Putamen (tissue), 1 donor: ENCODE data around the gene ZNF280B.
"Not testable (repeated sequence)": the region's sequence is repeated elsewhere in the genome, so short reads cannot be mapped to it uniquely, and the experiment has no call there.

Source experiments
- DNase-seq: peaks from one replicate; pipeline ENCODE4 v3.0.0-alpha.2; 2016; ENCODE audit warnings: low spot score

Gene ZNF280B

DNA sequence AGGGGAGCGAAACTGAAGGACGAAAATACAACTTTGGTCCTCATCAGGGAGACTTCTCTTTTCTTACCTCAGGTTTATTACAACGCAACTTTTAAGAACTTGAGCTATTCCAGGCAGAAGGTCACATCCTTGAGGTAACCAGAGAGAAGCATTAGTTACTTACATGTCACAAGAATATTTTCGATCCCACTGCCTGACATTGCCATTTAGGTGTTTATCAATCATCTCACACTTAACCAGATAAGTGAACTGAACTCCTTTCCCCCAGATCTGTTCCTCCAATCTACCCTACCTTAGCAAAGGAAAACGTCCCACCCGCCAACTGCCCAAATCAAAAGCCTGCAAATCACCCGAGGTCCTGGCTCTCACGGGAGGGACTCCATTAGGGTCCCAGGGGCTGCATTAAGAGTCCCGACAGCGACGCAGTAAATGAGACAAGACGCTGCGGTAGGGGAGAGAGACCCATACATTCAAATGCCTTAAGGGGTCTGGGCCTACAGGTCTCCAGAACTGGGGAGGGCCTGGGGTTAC lies 734 bp downstream of the ZNF280B start:
- DNase-seq: no peak

- no peak for DNase-seq
These were observed 1.8 kb downstream of the ZNF280B start for GRCh38 chr22:22506736-22507135.

DNA sequence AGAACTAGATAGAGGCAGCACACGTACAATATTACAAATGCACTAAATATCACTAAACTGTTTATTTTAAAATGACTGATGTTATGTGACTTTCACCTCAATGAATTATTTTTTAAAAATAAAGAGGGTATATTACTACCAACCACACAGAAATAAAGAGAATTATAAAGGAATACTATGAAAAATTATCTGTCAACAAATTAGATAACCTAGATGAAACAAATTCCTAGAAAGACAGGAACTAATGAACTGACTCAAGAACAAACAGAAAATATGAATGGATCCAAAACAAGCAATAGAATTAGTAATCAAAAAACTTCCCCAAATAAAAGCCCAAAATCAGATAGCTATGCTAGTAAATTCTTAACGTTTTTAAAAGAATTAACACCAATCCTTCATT lies 10.3 kb downstream of the ZNF280B start:
- DNase-seq: no peak

GRCh38 chr22:22491589-22491988 lies 17.0 kb downstream of the ZNF280B start:
- DNase-seq: not testable (repeated sequence)

DNA sequence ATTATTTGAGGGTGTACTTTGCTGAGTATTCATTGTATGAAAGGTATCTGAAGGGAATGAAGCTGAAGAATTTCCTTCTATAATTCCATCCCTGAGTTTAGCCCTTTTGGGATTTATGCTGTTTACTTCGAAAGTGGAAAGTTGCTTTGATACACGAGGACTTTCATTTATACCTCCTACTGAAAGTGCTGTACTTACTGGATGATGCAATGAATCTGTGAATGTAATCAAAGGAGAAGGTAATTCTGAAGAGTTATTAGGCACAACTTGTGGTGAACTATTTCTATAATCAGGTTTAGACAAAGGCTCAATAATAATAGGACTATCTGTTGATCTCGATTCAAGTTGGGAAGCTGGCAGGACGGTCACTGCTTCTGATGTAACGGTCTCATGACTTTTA lies 19.8 kb downstream of the ZNF280B start:
- no peak for DNase-seq

GRCh38 chr22:22487869-22488597 lies 20.5 kb downstream of the ZNF280B start:
- DNase-seq: no peak

DNA sequence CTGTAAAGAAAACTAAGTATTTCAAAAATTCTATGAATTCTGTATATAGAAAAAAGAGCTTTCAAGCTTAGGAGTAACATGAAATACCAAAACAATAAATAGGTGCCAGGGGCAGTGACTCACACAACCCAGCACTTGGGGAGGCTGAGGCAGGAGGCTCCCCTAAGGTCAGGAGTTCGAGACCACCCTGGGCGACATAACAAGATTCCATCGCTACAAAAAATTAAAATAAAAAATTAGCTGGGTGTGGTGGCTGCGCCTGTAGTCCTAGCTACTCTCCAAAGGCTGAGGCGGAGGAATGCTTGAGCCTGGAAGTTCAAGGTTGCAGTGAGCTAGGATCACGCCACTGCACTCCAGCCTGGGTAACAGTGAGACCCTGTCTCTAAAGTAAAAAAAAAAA lies 21.5 kb downstream of the ZNF280B start:
- DNase-seq: no peak

DNA sequence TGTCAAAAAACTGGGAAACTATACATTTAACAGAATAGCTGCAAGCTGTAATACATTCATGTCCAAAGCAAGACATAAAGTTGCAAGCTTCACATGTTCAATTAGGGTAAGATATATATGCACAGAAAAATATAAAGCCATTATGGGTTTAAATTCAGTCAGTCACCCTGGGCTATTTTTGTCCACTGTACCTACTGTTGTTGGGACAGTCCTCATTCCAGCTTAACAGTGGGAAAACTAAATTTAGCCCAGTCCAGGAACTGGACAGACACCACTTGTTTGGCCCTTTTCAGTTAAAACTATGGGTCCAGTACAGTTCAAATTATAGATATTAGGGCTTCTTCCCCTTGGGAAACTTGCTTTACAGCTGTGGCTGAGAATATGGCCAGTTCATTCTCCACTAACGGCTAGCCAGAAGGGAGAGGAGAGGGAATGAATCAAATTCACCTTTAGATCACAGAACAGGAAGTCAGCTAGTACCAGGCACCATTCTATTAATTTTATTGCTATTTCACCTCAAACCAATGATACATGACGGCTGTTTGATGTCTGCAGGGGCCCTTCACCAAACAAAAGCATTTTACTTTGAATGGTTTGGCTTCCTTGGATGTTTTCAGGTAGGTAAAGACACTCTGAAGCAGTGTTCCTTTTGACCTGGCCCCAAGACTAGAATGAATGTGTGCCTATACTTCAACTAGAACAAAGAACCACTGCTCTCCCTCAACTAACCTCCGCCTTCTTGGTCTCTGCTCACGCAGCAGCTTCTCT lies 22.2 kb downstream of the ZNF280B start:
- DNase-seq: no peak

- no peak for DNase-seq
These were observed 23.0 kb downstream of the ZNF280B start for GRCh38 chr22:22485524-22485923.

DNA sequence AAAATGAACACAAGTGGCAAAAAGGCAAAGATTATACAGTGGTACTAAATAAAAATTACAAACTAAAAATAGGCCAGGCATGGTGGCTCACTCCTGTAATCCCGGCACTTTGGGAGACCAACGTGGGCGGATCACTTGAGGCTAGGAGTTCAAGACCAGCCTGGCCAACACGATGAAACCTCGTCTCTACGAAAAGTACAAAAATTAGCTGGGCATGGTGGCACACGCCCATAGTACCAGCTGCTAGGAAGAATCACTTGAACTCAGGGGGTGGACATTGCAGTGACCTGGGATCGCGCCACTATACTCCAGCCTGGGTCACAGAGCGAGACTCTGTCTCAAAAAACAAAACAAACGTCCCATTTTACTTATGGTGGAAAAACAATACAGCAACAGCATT lies 24.5 kb downstream of the ZNF280B start:
- no peak for DNase-seq

- no peak for DNase-seq
These were observed 27.6 kb downstream of the ZNF280B start for GRCh38 chr22:22480940-22481339.

DNA sequence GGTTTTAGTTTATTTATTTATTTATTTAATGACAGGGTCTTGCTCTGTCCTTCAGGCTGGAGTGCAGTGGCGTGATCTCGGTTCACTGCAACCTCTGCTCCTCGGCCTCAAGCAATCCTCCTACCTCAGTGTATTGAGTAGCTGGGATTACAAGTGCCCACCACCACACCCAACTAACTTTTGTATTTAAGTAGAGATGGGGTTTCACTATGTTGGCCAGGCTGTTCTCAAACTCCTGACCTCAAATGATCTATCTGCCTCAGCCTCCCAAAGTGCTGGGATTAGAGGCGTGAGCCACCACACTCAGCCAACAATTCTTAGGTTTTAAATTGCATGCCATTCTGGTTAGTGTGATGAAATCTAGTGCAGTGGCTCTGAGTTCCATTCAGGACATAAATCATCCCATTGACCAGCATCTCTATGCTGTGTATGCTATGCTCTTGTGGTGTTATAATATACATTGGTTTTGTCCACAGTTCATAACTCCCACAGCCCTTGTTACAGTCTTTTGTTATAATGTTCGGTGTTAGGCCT lies 28.5 kb downstream of the ZNF280B start:
- no peak for DNase-seq

DNA sequence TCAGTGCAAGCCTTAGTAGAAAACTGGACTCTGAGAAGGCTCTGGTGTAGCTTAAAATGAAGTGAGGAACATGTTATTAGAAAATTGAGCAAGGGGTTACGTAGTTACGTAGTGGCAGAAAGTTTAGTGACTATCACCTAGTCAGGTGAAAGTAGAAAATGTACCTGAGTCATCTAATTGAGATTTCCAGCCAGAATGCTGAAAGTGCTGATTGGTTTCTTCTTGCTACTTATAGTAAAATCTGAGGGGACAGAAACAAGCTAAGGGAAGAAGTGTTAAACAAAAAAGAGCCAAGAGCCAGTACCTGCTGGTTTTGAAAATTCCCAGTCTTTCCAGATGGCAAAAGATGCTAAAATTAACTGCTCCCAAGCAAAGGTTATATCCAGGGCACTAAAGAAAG lies 29.4 kb downstream of the ZNF280B start:
- DNase-seq: no peak

DNA sequence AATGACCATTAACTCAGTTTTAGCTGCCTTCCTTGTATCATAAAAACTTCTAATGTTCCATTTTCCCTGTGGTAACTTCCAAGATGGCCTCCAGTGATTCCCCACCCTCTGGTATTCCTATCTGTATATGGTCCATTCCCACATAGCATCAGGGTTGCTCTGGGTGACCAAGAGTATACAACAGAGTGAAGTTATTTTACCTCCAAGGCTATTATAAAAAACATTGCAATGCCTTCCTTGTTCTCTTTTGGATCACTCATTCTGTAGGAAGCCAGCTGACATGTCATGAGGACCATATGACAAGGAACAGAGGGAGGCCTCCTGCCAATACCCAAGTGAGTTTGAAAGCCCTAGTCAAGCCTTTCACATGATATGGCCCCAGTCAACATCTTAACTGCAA lies 30.1 kb downstream of the ZNF280B start:
- no peak for DNase-seq

GRCh38 chr22:22474733-22475132 lies 33.8 kb downstream of the ZNF280B start:
- DNase-seq: no peak

DNA sequence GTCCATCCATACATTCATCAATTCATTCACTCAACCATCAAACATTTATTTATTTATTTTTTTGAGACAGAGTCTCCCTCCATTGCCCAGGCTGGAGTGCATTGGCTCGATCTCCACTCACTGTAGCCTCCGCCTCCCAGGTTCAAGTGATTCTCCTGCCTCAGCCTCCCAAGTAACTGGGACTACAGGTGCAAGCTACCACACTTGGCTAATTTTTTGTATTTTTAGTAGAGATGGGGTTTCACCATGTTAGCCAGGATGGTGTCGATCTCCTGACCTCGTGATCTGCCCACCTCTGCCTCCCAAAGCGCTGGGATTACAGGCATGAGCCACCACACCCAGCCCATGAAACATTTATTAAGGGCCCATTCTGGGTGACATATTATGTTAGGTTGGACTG lies 37.4 kb downstream of the ZNF280B start:
- DNase-seq: not testable (repeated sequence)

DNA sequence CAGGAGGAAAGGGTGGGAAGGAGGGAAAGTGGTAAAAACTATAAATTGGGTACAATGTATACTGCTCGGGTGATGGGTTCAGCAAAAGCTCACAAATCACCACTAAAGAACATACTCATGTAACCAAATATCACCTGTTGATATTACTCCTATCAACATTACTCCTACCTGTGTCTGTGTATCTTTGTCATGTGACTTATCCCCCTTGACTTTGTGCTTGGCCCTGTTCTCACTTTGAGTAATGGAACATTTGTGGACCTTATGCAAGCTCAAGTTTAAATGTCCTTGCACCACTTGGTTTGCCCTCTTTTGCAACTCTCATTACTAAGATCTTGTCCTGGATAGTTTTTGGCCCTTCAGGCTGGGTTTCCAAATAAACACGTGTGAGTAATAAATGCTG lies 39.0 kb downstream of the ZNF280B start:
- no peak for DNase-seq

GRCh38 chr22:22468794-22469469 lies 39.6 kb downstream of the ZNF280B start:
- not testable (repeated sequence) for DNase-seq

DNA sequence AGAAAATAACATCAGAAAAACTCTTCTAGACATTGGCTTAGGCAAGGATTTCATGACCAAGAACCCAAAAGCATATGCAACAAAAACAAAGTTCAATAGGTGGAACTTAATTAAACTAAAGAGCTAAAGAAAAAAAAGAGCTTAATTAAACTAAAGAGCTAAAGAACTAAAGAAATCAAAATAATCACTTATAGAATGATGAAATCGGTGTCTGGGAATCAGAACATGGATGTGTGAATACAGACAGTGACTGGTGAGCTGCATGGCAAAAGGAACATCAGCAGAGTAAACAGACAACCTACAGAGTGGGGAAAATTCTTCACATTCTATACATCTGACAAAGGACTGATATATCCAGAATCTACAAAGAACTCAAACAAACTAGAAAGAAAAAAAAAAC lies 41.4 kb downstream of the ZNF280B start:
- DNase-seq: no peak

GRCh38 chr22:22465782-22466181 lies 42.8 kb downstream of the ZNF280B start:
- no peak for DNase-seq

DNA sequence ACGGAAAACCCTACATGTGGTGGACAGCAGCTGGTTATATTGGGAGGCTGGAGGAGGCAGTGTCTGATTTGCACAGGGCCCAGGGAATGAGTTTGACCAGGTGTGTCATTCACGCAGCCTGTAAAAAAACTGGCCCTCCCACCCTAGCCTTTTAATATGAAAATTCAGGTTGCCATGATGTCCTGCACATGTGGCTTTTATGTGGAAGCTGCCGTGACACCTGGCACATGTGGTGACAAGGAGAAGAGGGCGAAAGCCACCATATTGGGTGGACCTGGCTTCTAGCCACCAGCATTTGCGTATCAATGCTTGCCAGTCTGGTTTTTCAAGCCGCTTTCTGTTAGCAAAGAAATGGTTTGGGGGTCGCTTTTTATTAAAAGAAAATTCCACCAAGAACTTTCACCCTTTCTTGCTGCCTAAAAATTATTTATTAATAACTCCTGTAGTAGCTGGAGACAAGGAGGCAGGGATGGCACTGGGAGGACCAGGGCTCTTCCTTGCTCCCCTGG lies 43.4 kb downstream of the ZNF280B start:
- no peak for DNase-seq

DNA sequence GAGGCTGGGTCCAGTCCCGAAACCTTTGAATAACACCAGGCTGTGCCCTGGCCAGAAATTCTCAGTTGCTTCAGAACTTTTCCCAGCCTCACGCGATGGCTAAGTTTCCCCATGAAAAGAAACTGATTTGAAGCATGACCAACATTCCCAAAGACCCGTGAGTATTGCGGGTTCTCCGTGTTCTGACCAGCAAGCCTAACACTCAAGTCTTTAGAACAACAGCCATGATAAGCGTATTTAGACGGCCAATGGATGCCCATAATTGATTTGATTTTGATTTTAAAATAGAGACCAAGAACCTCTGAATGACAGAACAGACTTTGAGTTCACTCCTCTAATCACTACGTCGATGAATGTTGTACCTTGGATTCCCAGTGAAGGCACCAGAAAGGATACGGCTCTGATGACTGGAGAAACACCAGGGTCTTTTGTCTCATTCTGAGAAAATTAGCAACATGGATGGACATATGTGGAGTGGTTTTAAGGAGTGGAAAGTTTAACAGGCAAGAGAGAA lies 43.9 kb downstream of the ZNF280B start:
- no peak for DNase-seq
